ENCODE results near the gene TTLL11.

DNA sequence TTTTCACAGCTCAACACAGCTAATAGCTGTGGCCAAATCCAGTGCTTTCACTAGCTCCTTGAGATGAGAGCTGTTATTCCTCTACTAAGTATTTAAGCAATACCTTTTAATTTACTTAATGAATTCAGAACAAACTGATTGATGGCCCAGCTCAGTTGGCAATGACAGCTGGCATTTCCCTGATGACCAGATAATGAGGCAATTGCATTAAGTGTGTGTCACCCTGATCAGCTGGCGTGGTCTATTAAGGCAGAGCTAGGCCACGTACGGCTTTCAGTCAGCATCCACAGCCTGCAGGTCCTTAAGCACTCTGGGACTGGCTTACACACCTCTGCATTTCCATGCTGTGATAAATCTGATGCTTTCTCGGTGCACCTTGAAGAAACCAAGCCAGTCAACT lies 34.4 kb downstream of the TTLL11 start:
- TF ChIP-seq CTCF (conservative IDR thresholded peaks at IDR 0.05) (no peak), ZFX (IDR thresholded peaks at IDR 0.05) (no peak)

All from C4-2B (cell line).